Skin epidermis (tissue), 12 donors: ENCODE data around the gene PLAGL2.
A peak's percentile ranks its signal among the peaks of the same experiment; 100 is the strongest.
"Not testable (repeated sequence)": the region's sequence is repeated elsewhere in the genome, so short reads cannot be mapped to it uniquely, and the experiment has no call there.

Experiments used
- H3K27ac ChIP-seq, 21 experiments: fragments of 200-600 bp; sonication (generic) in 11 of 21; one replicate each; pipeline ENCODE4 v1.5.0; 2020; ENCODE audit warnings: mild to moderate bottlenecking in 3 of 21, inconsistent platforms in 2 of 21, moderate library complexity in 2 of 21
- H3K4me3 ChIP-seq, 7 experiments: fragments of 200-600 bp; sonication (generic) in 2 of 7; one replicate each; pipeline ENCODE4 v1.5.0; 2020; ENCODE audit warnings: inconsistent platforms in 2 of 7, mild to moderate bottlenecking in 2 of 7, moderate library complexity in 1 of 7

The PLAGL2 gene

DNA sequence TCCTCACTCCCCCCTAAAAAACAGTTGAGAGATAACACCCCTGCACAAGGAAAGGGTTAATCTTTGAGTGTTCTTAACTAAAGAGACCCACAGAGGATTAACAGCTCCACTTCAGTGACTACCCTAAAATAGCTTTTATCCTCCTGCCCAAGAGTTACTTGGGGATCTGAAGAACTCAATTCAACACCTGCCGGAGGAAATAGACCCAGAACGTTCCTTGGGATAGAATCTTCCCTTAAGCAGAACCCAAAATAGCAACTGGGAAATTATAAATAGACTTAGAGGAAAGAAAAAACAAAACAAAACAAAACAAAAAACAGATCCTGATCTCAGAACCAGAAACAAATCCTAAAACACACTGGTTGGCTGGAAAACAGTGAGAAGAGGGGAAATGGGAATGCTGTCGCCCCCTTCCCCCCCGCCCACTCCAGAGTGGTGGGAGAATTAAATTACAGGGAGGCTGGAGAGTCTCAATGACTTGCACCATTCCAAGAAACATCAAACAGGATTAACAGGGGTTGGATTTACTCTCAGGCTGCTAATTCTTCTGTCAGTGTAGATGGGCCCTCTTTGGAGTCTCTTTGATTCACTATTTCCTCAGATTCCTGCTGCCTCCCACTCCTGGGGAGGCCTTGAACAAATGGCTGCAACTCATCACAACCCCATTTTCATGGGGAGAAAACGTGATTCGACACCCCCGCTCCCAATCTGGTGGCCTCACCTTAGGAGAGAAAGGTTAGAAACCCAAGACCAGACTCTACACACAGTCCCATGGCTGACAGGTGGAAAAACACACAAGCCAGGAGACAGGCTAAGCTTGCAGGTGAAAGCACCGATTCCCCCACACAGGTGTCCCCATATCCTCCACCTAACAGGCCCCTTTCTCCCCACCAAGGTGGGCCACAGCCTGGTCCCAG is 1.4 kb downstream of the PLAGL2 start:
- peak overlapping the region in 20 of 21 experiments; percentile 6 to 99 (median 96) for H3K27ac ChIP-seq

DNA sequence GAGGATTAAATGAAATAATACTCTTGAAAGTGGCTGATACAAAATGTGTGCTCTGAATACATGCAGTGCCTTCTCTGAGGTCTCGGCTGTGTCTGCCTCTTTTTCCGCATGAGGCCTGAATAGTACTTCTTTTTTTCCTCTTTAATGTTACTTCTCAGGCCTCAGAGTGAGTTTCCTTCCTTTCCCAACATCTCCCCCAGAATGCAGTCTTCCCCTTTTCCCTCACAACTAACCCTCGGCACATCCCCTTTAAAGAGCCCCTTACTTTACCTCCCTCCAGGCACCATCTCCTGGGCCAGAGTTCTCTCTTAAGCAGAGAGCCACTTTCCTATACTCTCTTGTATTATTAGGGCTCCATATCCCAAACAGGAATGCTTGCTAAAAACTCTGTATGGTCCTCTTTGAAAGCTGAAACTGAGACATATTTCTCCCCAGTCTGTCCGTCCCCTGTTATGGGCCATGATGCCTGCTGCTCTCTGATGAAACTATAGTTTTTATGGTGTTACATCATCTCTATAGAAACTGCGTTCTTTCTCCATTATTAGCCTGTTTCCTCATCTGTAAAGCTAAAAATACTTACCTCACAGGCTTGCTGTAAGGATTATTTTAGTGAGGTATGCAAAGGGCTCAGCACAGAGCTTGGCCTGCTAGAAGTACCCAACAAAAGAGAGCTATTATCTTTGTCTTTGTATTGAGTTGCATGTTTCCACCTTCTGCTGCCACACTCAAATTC is 2.3 kb downstream of the PLAGL2 start:
- Histone ChIP-seq H3K4me3 (peak overlapping the region in 2 of 7 experiments; percentile 95 to 97), H3K27ac (peak overlapping the region in 20 of 21 experiments; percentile 7 to 99 (median 96))

More for the DNA sequence above, 1.4 kb downstream of the PLAGL2 start:
- peak overlapping the region; percentile 73 to 100 (median 95) for H3K4me3 ChIP-seq

DNA sequence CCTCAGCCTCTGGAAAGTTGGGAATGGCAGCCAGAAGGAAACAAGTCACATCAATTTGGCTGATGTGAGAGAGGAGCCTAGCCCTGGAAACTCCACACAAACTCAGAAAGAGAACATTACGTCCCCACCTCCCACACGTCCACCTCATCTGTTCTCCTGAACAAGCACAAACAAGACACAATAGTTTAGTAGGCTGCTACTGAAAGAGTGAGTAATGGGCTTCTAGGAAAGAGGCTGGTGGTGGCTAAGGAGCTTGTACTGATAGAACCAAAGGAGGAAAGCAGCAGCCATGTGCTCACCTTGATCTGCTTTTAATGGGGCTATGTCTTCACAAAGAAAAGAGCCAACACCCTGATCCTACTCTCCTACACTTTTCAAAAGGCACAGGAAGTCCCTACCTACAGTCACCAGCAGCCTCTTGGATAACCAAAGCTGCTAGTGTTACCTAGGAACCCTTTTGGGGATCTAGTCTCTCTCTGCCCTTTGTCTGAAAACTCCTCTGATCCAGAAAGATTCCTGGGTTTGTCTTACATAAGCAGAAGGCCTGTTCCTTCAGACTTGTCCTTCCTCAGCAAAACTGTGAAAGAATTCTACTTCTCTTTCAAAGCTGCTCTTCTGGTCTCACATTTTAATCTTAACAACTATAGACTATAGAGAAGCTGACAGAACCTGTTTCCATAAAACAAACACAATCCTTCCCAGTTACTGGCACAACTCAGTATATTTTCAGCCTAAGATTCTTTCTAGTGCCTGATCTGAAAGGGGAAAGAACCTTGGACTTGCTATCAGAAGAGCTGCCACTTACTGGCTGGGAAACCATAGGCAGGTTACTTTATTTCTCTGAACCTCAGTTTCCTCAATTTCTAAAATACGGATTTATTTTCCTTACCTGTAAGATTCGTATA is 3.1 kb downstream of the PLAGL2 start:
- H3K27ac ChIP-seq = peak overlapping the region in 20 of 21 experiments; percentile 51 to 99 (median 96)
- no peak overlapping the region for H3K4me3 ChIP-seq

DNA sequence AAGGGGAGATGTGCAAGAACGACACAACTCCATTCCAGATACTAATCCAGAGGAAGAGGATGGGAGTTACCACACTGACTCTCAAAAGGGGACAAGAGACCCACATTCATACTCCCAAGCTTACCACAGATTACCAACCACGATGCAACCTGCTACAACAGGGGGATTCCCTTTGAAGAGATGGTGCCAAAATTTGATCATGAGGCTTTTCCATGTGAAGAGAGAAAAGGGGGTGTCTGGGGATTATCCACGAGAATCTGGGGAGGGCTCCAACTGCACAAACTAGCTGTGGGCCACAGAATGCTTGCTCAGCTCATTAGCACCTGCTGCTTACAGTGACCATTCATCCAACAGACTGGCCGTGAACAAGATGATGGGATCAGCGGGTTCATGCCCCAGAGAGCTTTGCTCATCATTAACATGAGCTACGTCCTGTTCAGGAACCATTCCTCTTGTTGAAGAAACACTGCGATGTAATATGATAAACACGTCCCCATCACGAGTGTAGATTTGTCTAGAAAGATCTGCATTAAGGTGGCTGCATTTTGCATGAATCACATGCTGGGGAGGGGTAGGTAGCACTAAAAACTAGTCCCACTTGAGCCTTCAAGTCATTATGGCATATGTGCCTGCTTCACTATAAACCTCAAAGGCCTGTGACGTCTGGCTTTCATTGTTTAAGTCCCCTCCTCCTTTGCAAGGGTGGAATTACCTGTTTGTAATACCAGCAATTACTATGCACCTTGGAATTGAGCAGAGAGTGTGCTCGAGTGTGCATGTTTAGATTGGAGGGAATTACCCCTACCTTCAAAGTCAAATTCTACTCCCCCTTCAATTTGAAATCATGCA is 4.0 kb downstream of the PLAGL2 start:
- H3K4me3 ChIP-seq = no peak overlapping the region
- H3K27ac ChIP-seq = peak overlapping the region in 19 of 21 experiments; percentile 51 to 99 (median 96)

DNA sequence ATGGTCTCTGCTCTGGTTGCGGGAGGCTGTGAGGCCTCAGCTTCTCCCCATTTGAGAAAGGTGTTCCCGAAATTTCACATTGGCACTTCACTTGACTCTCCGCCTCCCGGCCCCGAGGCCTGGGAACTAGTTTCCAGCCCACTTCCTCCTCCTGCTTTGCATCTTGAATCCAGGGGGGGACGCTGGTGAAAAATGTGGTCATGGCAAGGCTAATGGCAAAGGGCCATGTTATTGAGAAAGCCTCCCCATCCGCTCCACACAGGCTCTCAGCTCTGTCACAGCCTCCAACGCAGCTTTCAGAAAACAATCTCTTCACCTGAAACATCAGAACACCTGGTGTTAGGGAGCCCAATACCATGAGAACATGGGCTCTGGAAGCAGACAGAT is 5.6 kb downstream of the PLAGL2 start:
- Histone ChIP-seq H3K4me3 (no peak overlapping the region), H3K27ac (peak overlapping the region in 12 of 21 experiments; percentile 12 to 98 (median 72))

DNA sequence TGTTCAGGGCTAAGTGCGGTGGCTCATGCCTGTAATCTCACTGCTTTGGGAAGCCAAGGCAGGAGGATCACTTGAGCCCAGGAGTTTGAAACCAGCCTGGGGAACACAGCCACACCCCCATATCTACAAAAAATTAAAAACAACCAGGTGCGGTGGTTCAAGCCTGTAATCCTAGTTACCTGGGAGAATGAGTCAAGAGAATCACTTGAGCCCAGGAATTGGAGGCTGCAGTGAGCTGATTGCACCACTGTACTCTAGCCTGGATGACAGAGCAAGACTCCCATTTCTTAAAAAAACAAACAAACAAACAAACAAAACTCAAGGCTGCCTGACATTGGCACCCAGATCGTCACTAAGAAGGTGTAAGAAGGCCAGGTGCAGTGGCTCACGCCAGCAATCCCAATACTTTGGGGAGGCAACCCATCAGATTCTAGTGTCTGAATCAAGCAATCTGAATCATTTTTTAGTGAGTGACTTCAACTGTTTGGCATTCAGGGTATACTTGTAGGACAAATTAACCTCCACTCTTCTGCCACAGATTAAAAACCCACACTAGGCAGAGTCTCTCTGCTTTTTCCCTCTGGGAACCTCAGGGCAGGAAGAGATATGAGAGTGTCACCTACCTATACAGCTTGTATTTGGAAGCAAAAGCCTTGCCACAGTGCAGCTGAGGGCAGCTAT is 6.1 kb downstream of the PLAGL2 start:
- Histone ChIP-seq H3K4me3 (no peak overlapping the region), H3K27ac (peak overlapping the region in 11 of 21 experiments; percentile 12 to 98 (median 58))

DNA sequence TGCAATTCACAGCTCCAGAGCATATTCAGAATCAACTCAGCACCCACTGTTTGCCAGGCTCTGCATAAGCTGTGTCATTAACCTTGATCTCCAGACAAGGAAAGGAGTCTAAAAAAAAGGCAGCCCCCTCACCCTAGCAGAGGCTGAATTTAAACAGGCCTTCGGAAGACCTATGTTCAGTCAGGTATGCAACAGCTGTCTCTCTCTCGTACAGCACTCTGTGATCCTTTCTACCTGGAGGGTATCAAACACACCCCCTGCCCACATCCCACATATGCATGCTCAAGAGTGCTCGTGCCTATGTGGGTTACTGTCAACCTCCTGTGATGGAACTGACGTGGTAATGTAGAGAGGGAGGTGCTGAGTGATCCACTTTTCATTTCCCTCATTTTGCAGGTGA is 8.5 kb downstream of the PLAGL2 start:
- no peak overlapping the region for H3K4me3 ChIP-seq
- no peak overlapping the region for H3K27ac ChIP-seq

DNA sequence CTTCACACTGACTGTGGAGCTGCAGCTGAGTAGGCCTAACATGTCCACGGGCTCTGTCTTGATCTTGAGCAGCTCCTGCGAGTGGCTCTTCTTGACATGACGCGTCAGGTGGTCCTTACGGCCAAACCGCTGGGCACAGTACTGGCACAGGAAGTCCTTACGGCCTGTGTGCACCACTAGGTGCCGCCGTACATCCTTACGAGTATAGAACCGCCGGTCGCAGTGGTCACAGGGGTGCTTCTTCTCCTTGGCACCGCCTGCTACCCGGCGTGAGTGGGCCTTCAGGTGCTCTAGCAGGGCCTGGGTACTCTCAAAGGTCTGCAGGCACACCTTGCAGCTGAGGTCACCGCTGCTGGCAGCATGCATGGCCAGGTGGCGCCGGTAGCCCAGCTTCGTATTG is 10.4 kb downstream of the PLAGL2 start:
- not testable (repeated sequence) for H3K27ac ChIP-seq, H3K4me3 ChIP-seq

DNA sequence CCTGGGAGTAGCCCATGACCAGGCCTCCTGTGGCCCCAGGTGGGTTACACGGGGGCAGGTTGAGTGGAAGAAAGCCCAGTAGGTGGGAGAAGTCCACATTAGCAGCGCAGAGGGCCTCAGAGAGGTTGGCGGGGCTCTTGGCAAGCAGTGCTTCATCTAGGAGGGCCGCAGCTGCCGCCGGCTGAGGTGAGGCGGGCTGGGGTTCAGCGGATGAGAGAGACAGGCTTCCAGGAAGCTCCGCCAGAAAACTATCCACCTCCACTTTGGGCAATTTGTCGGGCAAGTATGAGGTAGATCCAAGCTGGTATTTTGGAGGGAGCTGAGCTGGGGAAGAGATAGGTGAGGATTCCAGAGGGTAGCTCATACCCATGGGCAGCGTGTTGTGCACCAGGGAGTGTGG is 10.9 kb downstream of the PLAGL2 start:
- not testable (repeated sequence) for H3K27ac ChIP-seq, H3K4me3 ChIP-seq

DNA sequence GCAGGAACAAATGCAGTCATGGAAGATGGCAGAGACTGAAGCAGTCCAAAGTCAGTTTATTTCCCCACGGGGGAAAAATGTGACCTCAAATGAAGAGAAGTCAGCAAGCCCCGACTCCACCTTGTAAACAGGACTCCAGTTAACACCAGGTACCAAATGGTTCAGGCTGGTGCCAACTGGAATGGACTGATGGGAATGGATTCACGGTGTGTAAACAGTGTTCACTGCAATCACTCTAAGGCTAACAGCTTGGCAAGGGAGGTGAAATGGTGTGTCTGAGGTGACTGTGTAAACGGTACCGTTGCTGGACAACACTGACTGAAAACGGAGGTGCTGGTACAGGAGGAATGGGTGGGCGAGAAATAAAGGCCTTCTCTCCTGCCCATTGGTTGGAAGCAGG is 12.0 kb downstream of the PLAGL2 start:
- H3K4me3 ChIP-seq = no peak overlapping the region
- H3K27ac ChIP-seq = no peak overlapping the region

DNA sequence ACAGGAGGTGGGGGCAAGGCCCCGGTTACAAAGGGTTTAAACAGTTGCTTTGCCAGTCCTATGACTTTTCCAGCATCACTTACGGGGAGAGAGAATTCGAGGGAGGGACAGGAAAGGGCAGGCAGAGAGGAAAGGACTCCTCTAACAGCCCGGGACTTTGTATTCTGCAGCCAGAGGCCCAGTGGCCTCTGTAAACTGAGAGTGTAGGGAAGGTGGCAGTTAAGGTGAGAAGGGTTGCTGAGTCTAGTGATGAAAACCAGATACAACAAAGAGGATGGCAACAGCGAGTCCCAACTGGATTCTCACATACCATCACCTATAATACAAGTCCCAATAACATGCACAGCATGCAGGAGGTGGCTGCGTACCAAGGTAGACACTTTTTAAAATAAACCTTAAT is 13.5 kb downstream of the PLAGL2 start:
- Histone ChIP-seq H3K27ac (no peak overlapping the region), H3K4me3 (no peak overlapping the region)

DNA sequence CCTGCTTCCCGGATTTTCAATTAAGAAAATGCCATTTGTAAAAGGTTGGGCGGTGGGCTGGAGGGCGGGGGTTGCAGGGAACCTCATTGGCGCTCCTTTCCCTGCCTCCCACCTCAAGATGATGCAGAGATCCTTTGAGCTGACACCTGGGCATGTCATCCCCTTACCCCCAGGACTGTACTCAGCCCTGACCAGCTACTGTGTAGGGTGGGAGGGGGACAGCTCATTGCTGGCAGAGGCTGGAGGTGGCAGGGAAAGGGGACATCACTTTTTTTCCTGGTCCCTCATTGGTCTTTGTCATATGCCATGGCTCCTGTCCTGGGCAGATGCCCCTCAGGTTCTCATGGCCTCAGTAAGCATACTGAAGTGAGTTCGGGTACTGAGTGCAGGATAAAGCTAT is 14.2 kb downstream of the PLAGL2 start:
- H3K27ac ChIP-seq, H3K4me3 ChIP-seq: not testable (repeated sequence)

DNA sequence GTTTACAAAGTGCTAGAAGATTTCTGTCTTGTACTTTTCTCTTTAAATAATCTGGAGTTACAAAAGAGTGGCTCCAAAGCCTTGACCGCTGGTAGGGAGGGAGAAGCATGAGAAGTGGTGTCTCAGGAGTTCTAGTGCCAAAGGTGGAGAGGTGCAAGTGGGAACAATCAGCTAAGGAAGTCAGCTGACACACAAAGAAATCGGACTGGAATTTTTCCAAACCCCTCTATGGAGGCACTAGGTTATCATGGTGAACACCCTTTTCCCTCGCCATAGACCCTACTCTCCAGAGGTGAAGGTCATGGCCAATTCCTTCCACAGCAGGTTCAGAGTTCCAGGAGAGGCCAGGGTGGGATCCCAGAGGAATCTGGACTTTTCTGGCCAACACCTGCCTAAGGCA is 14.8 kb downstream of the PLAGL2 start:
- Histone ChIP-seq H3K27ac (no peak overlapping the region), H3K4me3 (no peak overlapping the region)

DNA sequence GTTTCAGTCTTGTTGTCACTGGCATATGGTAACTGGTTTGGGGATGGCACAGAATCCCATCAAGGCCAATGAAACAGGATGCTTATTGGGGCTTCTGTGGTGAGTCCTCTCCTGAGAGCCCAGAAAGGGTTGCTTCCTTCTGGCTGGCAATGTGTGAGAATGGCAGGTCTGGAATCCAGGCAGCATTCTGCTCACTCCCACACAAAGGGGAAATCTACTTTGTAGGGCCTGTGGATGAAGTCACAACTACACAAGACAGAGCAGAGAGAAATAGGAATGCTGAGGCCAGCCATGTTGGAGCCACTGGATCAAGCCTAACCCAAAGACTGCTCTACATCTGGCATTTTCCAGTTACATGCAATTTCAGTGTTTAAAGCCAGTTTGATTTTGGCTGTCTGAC is 15.7 kb downstream of the PLAGL2 start:
- Histone ChIP-seq H3K4me3 (no peak overlapping the region), H3K27ac (peak overlapping the region in 1 of 21 experiments; percentile 3)

DNA sequence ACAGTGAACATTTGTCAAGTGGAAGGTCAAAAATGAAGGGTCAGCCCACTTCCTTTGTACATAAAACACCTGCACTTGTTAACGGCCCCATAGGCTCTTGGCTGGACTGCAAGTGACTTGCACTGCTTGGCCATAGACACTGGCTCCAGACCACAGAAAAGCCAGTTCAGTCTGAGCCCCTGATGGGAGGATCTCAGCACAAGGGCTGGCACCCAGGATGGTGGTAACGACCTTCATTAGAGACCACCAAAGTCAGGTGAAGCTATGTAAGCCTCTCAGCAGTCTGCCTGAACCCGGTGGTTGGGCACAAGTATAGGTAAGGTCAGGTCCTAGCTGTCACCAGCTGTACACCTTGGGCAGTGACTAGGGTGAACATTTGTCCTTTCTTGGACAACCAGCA is 16.1 kb downstream of the PLAGL2 start:
- Histone ChIP-seq H3K4me3 (no peak overlapping the region), H3K27ac (peak overlapping the region in 1 of 21 experiments; percentile 3)

DNA sequence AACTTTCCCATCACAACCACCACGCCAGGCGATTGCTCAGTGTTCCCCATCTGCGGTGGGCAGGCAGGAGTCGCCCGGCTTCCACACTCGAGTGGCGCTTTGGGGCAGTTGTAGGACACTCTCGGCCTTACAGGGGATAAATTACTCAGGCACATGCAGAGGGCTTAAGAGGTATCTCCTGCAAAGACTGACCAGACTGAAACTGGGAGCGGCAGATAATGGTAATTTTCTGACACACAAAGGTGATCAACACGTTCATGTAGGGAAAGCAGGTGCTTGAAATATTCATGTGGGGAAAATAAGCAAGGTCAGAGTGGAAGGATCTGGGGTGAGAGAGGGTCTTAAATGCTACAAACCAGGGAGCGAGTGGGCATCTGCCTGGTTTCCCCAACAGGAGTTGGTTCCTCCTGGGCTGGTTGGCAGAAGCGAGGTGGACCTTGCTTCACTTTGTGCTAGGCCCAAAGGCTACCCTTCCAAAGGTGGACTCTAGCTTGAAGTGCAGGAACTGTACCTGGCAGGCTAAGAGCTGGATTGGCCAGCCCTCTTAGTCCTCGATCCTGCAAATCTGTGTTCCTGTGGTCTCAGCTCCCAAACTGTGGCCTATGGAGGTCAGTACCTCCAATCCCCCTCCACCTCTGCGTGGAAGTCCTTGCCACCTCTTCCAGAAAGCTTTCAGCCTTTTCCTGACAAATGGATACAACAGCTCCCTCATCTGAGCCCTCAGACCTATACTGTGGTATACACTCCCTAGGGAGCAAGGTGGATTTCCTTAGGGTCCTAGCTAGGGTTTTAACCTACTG is 16.7 kb downstream of the PLAGL2 start:
- H3K27ac ChIP-seq = peak overlapping the region in 19 of 21 experiments; percentile 32 to 89 (median 82)
- peak overlapping the region; percentile 41 to 70 (median 55) for H3K4me3 ChIP-seq
